GM19397 (cell line): ENCODE data around the gene KCTD10.
"Not testable (repeated sequence)": the region's sequence is repeated elsewhere in the genome, so short reads cannot be mapped to it uniquely, and the experiment has no call there.

Experiments
- ATAC-seq: cut with Tn5 transposase; IDR thresholded peaks from one replicate; pipeline ENCODE4 v1.9.1; 2021; ENCODE audit warnings: mild to moderate bottlenecking, moderate library complexity; ENCODE audit not compliant: unreplicated experiment

KCTD10 gene

DNA sequence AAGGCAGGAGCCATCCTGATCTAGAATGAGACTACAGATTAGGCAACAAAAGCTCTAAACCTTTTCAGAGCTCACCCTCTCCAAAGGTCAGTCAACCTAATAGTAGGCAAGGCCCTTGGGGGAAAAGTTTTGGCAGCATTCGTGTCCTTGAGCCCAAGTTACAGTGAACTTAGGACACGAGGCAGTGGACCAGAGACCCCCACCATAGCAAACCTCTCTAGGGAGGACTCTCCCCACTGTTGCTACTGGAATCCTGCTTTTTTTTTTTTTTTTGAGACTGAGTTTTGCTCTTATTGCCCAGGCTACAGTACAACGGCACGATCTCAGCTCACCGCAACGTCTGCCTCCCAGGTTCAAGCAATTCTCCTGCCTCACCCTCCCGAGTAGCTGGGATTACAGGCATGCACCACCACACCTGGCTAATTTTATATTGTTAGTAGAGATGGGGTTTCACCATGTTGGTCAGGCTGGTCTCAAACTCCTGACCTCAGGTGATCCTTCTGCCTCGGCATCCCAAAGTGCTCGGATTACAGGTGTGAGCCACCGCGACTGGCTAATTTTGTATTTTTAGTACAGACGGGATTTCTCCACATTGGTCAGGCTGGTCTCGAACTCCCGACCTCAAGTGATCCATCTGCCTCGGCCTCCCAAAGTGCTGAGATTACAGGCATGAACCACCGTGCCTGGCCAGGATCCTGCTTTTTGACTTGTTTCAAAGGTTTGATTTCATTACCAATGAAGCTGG is 3.4 kb downstream of the KCTD10 start:
- ATAC-seq = not testable (repeated sequence)

GRCh38 chr12:109473006-109473405 is 4.1 kb downstream of the KCTD10 start:
- no peak for ATAC-seq

- no peak for ATAC-seq
These were observed 7.6 kb downstream of the KCTD10 start for GRCh38 chr12:109469517-109469916.

DNA sequence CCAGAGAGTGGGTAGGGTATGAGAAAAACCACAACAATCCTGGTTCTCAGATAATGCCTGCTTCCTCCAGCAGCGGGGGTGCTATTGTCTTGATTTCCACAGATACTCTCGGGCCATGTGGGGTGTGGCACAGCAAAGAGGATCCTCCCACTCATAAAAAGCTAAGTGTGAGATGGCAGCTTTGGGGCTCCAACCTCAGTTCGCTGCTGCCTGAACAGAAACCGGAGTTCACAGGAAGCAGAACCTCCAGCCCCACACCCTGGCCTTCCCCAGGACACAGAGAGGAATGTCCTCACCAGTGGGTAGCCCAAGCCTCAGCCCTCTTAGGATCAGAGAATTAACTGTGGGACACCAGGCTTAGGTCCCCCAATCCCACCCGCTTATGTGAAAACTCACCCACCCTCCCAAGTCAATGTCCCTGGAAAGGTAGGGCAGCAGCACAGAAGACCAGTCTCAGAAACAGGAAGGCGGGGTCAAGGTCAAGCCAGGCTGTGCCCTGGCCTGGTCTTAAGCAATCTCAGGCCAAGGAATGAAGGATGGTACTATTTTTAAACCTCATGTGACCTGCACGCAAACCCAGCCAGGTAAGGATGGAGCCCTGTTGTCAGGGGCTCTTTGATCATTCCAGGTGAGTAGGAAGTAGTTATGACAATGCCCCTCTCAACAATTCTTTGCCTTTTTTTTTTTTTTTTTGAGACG is 9.0 kb downstream of the KCTD10 start:
- no peak for ATAC-seq

GRCh38 chr12:109466821-109467220 is 10.3 kb downstream of the KCTD10 start:
- no peak for ATAC-seq

GRCh38 chr12:109466305-109466704 is 10.8 kb downstream of the KCTD10 start:
- no peak for ATAC-seq

DNA sequence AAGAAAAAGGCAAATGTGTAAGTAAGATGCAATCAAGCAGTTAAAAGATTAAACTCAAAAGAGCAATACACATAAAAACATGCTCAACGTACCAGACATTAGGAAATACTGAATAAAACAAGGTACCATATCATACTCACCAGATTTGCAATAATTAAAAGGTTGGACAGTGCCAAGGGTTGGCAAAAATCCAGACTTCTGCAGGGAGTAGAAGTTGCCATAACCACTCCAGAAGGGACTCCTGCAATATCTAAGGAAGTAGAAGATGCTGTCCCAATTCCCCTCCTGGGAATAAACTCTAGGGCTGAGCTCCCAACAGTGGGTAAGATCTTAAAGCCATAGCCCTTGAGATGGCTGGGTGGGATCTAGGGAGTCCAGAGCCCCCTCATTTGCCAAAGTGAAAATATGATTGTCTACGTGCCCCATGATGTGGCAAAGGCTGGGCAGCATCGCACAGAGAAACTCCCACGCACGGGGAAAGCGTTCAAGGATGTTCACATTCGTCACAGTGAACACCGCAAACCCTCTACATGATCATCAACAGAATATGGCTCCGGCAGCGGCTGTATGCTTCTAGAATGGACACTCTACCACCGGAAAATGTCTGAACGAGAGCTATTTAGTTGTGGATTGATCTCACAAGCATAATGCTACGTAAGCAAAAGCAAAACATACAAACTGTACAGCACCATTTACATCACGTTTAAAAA is 12.3 kb downstream of the KCTD10 start:
- ATAC-seq = no peak

DNA sequence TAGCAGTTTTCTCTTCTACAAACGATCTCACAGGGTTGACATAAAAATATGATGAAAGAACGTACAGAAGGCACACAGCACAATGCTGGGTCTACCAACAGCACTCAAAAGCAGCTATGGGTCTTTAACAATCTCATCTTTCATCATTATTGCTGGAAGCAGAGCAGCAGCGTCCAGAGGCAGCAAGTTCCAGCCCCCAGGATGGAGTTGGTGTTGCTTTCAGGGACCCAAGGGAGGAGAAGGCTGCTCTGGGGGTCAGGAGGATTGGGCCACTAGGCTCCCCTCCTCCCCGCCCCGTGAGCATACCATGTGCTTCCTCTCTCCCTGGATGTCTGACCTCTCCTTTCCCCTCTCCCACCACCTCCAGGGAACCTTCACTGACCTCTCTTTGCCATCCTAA is 13.3 kb downstream of the KCTD10 start:
- ATAC-seq = no peak

- no peak for ATAC-seq
These were observed 14.0 kb downstream of the KCTD10 start for GRCh38 chr12:109462868-109463692.

GRCh38 chr12:109461846-109462756 is 15.0 kb downstream of the KCTD10 start:
- ATAC-seq = no peak

GRCh38 chr12:109461049-109461845 is 15.9 kb downstream of the KCTD10 start:
- ATAC-seq = no peak

GRCh38 chr12:109460538-109460937 is 16.6 kb downstream of the KCTD10 start:
- no peak for ATAC-seq

GRCh38 chr12:109459247-109459646 is 17.9 kb downstream of the KCTD10 start:
- ATAC-seq = no peak

GRCh38 chr12:109458771-109459208 is 18.3 kb downstream of the KCTD10 start:
- no peak for ATAC-seq

DNA sequence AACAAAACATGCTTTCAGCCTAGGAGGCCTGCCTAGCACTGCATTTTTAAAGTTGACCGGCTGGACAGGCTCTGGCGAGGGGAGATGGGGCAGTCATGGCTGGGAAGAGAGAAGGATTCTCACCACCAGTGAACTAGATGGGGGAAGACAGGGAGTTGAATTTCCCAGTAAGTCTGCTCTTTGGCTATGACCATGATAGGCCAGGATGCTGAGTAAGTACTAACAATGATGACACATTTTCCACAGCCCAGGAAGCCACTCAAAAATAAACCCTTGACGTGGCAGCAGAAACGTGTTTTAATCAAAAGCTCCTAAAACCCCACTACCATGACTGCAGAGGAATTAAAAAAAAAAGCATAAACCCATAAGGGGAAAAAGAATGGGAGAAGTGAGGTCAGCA is 19.0 kb downstream of the KCTD10 start:
- no peak for ATAC-seq

DNA sequence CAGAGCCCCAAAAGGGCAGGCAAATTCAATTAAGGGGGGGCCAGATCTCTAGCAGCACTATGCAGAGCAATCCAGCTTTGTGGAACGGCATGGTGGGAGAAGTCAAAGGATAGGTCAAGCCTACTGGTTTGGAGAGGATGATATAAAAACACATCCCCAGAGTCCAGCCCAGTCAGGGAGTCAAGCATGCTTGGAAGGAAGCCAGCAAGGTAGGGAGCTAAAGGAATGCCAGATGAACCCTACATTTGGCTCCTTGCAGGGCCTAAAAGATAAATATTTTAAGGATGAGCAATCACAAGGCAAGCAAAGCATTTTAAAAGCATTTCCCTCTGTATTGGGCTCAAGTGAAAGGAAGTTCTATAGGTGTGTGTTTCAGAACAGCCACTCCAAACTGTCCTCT is 21.4 kb downstream of the KCTD10 start:
- ATAC-seq = no peak

GRCh38 chr12:109452489-109452888 is 24.6 kb downstream of the KCTD10 start:
- ATAC-seq = no peak

GRCh38 chr12:109451400-109451799 is 25.7 kb downstream of the KCTD10 start:
- ATAC-seq = no peak

GRCh38 chr12:109450980-109451379 is 26.1 kb downstream of the KCTD10 start:
- ATAC-seq = no peak
